Stimulated activated naive CD8-positive, alpha-beta T cell treated with anti-CD3 and anti-CD28 coated beads, Interleukin-15, amount 100 ng/mL, for 72 hours (primary cell): ENCODE results near the gene NDUFA5.
A peak's percentile ranks its signal among the peaks of the same experiment; 100 is the strongest.
"Not testable (repeated sequence)": the region's sequence is repeated elsewhere in the genome, so short reads cannot be mapped to it uniquely, and the experiment has no call there.

Experiments
- ATAC-seq: fragments of 150-1000 bp; cut with Tn5 transposase; 2 replicates; pipeline ENCODE4 v1.10.0; 2021; ENCODE audit warnings: mild to moderate bottlenecking, moderate library complexity
- DNase-seq, 2 donors: peaks; one replicate each; pipeline ENCODE4 v3.0.0; 2021 to 2022
- H3K27ac Mint-ChIP-seq, 2 donors: one replicate each; pipeline ENCODE4 v1.8.0; 2022; ENCODE audit warnings: mild to moderate bottlenecking in 2 of 2, mixed read lengths in 2 of 2, moderate library complexity in 2 of 2
- H3K27me3 Mint-ChIP-seq: one replicate; pipeline ENCODE4 v1.8.0; 2022; ENCODE audit warnings: mixed read lengths
- H3K4me1 Mint-ChIP-seq: one replicate; pipeline ENCODE4 v1.8.0; 2022; ENCODE audit warnings: mild to moderate bottlenecking, mixed read lengths
- H3K4me3 Mint-ChIP-seq, 2 donors: one replicate each; pipeline ENCODE4 v1.8.0; 2022; ENCODE audit warnings: mild to moderate bottlenecking in 2 of 2, mixed read lengths in 2 of 2, moderate library complexity in 1 of 2
- H3K9me3 Mint-ChIP-seq, 2 donors: one replicate each; pipeline ENCODE4 v1.8.0; 2022; ENCODE audit warnings: mixed read lengths in 2 of 2

The NDUFA5 gene

DNA sequence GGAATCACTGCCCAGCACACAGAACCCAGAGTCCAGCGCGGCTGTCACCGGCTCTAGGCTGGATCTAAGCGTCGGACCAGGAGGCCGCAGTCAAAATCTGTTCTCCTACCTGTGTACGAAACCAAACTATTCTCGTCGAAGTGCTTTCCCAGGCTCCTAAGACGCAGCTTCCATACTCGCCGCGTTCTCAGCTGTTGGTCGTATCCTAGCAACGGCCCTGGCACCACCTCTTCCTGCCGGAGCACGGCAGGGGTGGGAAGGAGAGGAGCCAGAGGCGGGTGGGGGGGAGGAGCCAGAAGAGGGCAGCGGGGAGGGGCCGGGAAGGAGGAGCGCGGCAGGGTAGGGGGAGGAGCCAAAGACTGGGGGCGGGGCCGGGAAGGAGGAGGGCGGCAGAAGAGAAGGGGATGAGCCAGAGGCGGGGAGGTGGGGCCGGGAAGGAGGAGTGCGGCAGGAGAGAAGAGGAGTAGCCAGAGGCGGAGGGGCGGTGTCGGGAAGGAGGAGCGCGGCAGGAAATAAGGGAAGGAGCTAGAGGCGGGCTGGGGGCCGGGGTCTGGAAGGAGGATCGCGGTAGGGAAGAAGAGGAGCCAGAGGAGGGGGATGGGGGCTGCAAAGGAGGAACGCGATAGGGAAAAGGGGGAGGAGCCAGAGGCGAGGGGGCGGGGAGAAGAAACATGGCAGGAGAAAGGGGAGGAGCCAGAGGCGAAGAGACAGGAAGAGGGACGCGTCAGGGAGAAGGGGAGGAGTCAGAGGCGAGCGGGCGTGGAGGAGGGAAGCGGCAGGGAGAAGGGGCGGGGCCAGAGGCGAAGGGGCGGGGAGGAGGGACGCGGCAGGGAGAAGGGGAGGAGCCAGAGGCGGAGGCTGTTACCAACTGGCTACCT, 23.0 kb downstream of the NDUFA5 start, which contains the start of gene IQUB:
Gene IQUB (minus strand): TSS at position 213 of the 878 bp plus-strand sequence. CDS start 22,255 bp downstream, outside the sequence.
- Mint-ChIP-seq H3K4me3 (peak within 1 kb of the TSS; percentile 86 to 93), H3K27me3 (peaks cover 24% of the 10 kb centered on the region), H3K4me1 (peaks cover 34% of the 10 kb centered on the region), H3K27ac (peak within 1 kb of the TSS; percentile 71 to 83), H3K9me3 (no peaks in the 10 kb centered on the region)
- peak; percentile 89 to 92 for DNase-seq
- peak; percentile 83 for ATAC-seq

DNA sequence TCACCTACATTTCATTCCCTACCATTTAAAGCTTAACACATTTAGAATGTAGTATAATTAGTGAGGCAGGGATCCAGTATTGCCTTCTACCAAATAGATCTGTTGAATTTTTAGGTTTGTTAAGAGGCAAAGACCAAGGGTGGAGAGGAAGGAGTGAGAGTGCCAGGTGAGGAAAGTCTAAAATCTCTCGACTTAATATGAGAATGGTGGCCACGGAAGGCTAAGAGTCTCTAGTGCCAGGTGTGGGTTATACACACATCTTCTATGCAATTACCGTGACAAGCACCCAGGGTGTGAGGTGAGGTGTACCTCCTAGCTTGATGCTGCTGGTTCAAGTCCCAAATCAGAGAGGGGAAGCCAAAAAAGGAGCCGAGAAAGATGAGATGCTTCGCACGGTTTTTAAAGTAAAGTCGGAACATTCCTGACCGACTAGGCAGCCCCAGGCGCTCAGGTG, 23.7 kb downstream of the NDUFA5 start:
- peaks cover 24% of the 10 kb centered on the region for H3K27me3 Mint-ChIP-seq
- H3K27ac Mint-ChIP-seq = no peak overlapping the region
- H3K4me1 Mint-ChIP-seq = peaks cover 30% of the 10 kb centered on the region
- H3K9me3 Mint-ChIP-seq = no peaks in the 10 kb centered on the region
- peak; percentile 56 for ATAC-seq
- H3K4me3 Mint-ChIP-seq = peak overlapping the region; percentile 86 to 93
- DNase-seq = no peak

DNA sequence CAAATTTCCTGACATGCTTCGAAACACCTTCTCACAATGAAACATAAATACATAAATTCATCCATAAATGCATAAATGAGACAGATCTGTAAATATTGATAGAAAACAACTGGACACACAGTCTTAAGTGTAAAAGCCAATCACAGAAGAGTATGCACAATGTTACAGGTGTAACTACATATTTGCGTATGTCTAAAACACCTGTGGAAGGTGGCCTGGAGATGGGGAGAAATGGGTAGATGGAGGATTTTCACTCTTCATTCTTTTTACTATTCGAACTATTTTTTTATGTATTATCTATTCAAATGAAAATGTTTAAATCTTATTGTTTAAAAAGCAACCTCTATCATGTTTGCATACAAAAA, 24.1 kb downstream of the NDUFA5 start:
- Mint-ChIP-seq H3K9me3 (no peaks in the 10 kb centered on the region), H3K27ac (no peak overlapping the region), H3K27me3 (peaks cover 24% of the 10 kb centered on the region), H3K4me3 (peak overlapping the region; percentile 86 to 93), H3K4me1 (peaks cover 29% of the 10 kb centered on the region)
- ATAC-seq = no peak
- DNase-seq = no peak

DNA sequence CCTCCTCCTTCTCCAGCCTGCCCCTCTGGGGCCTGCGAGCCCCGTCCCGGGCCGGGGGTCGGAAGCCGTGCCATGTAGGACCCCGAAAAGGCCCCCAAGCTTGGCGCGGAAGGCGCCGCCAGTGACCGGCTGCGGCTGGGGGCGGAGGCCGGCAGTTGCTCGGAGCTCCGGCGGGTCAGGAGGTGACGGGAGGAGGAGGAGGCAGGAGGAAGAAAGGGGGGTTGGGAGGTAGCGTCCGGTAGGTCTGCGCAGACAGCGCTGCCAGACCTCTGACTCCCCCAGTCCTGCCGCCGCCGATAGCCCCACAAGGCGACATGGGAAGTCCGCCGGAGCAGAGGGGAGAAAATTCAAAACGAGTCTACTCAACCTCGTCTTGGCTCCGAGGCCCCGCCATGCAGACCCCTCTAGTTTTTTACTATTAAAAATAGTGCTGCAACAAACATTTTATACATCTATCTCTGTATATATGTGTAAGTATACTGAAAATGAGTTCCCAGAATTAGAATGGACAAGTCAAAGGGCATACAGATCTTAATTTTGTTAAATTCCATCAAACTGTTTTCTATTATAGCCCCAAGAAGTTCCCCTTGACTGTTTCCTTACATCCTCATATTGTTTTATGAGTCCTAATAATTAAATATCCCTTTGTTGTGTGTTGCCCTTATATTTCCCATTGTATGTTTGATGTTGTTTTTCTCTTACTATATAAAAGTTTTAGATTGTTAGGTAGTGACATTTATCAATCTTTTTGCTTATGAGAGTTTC, 24.6 kb downstream of the NDUFA5 start:
- H3K27ac Mint-ChIP-seq, H3K9me3 Mint-ChIP-seq: not testable (repeated sequence)
- Mint-ChIP-seq H3K4me3 (peak overlapping the region; percentile 36 to 61), H3K27me3 (peaks cover 24% of the 10 kb centered on the region), H3K4me1 (peaks cover 23% of the 10 kb centered on the region)
- ATAC-seq (peak; percentile 44), DNase-seq (peak; percentile 55)

- DNase-seq, ATAC-seq, H3K9me3 Mint-ChIP-seq, H3K27ac Mint-ChIP-seq: not testable (repeated sequence)
- Mint-ChIP-seq H3K27me3 (peaks cover 24% of the 10 kb centered on the region), H3K4me3 (peak overlapping the region; percentile 52 to 76), H3K4me1 (peaks cover 23% of the 10 kb centered on the region)
Measured at GRCh38 chr7:123532343-123532742, 25.3 kb downstream of the NDUFA5 start.

DNA sequence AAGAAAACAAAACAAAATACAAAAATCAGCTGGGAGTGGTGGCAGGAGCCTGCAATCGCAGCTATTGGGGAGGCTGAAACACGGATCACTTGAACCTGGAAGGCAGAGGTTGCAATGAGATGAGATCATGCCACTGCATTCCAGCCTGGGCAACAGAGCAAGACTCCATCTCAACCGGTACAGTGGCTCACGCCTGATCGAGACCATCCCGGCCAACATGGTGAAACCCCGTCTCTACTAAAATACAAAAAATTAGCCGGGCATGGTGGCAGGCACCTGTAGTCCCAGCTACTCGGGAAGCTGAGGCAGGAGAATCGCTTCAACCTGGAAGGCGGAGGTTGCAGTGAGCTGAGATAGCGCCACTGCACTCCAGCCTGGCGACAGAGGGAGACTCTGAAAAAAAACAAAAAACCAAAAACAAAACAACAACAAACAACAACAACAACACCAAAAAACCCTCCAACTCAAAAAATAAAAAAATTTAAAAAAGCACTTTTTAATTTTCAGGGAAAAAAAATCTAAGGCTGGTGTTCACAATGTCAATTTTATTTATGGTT, 27.5 kb downstream of the NDUFA5 start:
- not testable (repeated sequence) for H3K27ac Mint-ChIP-seq, ATAC-seq, H3K9me3 Mint-ChIP-seq, H3K4me3 Mint-ChIP-seq, DNase-seq
- peaks cover 16% of the 10 kb centered on the region for H3K4me1 Mint-ChIP-seq
- H3K27me3 Mint-ChIP-seq = peaks cover 24% of the 10 kb centered on the region

GRCh38 chr7:123528265-123528664, 29.4 kb downstream of the NDUFA5 start:
- Mint-ChIP-seq H3K27ac (no peak overlapping the region), H3K4me3 (no peak overlapping the region), H3K9me3 (no peaks in the 10 kb centered on the region), H3K27me3 (peaks cover 12% of the 10 kb centered on the region), H3K4me1 (peaks cover 3% of the 10 kb centered on the region)
- DNase-seq (no peak), ATAC-seq (no peak)

DNA sequence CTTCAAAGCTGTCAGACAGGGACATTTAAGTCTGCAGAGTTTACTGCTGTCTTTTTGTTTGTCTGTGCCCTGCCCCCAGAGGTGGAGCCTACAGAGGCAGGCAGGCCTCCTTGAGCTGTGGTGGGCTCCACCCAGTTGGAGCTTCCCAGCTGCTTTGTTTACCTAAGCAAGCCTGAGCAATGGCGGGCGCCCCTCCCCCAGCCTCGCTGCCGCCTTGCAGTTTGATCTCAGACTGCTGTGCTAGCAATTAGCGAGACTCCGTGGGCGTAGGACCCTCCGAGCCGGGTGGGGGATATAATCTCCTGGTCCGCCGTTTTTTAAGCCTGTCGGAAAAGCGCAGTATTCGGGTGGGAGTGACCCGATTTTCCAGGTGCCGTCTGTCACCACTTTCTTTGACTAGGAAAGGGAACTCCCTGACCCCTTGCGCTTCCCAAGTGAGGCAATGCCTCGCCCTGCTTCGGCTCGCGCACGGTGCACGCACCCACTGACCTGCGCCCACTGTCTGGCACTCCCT, 29.8 kb downstream of the NDUFA5 start:
- H3K27ac Mint-ChIP-seq, H3K27me3 Mint-ChIP-seq, DNase-seq, H3K9me3 Mint-ChIP-seq, H3K4me1 Mint-ChIP-seq, H3K4me3 Mint-ChIP-seq, ATAC-seq: not testable (repeated sequence)

- not testable (repeated sequence) for H3K4me1 Mint-ChIP-seq, H3K27ac Mint-ChIP-seq, DNase-seq, ATAC-seq, H3K9me3 Mint-ChIP-seq, H3K4me3 Mint-ChIP-seq, H3K27me3 Mint-ChIP-seq
Measured at GRCh38 chr7:123526533-123526932, 31.1 kb downstream of the NDUFA5 start.

DNA sequence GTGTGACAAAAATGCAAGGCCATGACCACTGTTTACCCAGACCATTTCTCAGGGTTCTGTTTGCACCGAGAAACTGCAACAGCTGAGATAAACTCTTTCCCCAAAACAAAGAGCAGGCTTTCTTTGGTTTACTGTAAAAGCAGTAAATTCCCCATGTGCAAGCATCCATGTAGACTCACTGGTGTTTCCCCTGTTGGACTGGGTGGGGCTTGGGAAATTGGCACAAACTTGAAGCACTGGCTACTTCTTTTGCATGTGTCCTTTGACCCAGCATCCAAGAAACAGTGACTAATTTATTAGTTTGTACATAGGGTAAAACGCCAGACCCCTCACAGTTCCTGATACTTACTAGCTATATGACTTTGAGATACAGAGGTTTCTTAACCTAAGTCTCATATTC, 35.6 kb downstream of the NDUFA5 start:
- H3K4me3 Mint-ChIP-seq = no peak overlapping the region
- H3K27me3 Mint-ChIP-seq = peaks cover 10% of the 10 kb centered on the region
- ATAC-seq (no peak), DNase-seq (no peak)
- no peak overlapping the region for H3K27ac Mint-ChIP-seq
- no peaks in the 10 kb centered on the region for H3K4me1 Mint-ChIP-seq
- H3K9me3 Mint-ChIP-seq = no peaks in the 10 kb centered on the region

GRCh38 chr7:123505221-123505620, 52.4 kb downstream of the NDUFA5 start:
- H3K4me1 Mint-ChIP-seq = no peaks in the 10 kb centered on the region
- no peak overlapping the region for H3K4me3 Mint-ChIP-seq
- H3K9me3 Mint-ChIP-seq = peaks cover 6 to 13% of the 10 kb centered on the region in 2 donors
- DNase-seq (no peak), ATAC-seq (no peak)
- H3K27ac Mint-ChIP-seq = no peak overlapping the region
- H3K27me3 Mint-ChIP-seq = peaks cover 21% of the 10 kb centered on the region

DNA sequence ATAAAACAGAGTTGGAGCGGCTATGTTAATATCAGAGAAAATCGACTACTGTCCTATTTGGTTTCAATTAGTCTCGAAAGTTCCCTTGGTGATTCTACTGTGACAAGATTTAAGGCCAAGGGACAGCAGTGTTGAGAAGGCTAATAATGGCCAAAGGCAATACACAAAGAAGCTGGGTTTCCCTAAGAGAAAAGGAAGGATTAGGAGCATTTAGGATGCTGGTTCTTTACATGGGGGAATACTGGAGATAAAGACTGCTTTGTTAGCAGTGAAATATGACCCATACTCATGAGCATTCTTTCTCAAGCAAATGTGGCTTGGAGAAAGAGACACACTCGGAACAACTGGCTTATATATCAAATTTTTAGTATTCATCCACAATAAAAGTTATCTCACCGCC, 55.4 kb downstream of the NDUFA5 start:
- H3K27me3 Mint-ChIP-seq = peaks cover 45% of the 10 kb centered on the region
- ATAC-seq = no peak
- peaks cover 6 to 13% of the 10 kb centered on the region in 2 donors for H3K9me3 Mint-ChIP-seq
- DNase-seq = no peak
- no peak overlapping the region for H3K4me3 Mint-ChIP-seq
- no peaks in the 10 kb centered on the region for H3K4me1 Mint-ChIP-seq
- no peak overlapping the region for H3K27ac Mint-ChIP-seq

- no peak overlapping the region for H3K4me3 Mint-ChIP-seq
- H3K27me3 Mint-ChIP-seq = peaks cover 50% of the 10 kb centered on the region
- H3K9me3 Mint-ChIP-seq = peaks cover 3 to 13% of the 10 kb centered on the region in 2 donors
- no peaks in the 10 kb centered on the region for H3K4me1 Mint-ChIP-seq
- DNase-seq (no peak), ATAC-seq (no peak)
- H3K27ac Mint-ChIP-seq = no peak overlapping the region
Measured at GRCh38 chr7:123500878-123501489, 56.6 kb downstream of the NDUFA5 start.

- no peak overlapping the region for H3K27ac Mint-ChIP-seq
- H3K27me3 Mint-ChIP-seq = peaks cover 50% of the 10 kb centered on the region
- H3K4me3 Mint-ChIP-seq = no peak overlapping the region
- peaks cover 0 to 3% of the 10 kb centered on the region in 2 donors for H3K9me3 Mint-ChIP-seq
- no peak for DNase-seq
- no peaks in the 10 kb centered on the region for H3K4me1 Mint-ChIP-seq
- ATAC-seq = no peak
Measured at GRCh38 chr7:123499211-123499970, 58.2 kb downstream of the NDUFA5 start.
